GM19025 (cell line): ENCODE measurements around the gene PRC1.
"Not testable (repeated sequence)": the region's sequence is repeated elsewhere in the genome, so short reads cannot be mapped to it uniquely, and the experiment has no call there.

ENCODE experiments used
- ATAC-seq: cut with Tn5 transposase; IDR thresholded peaks from one replicate; pipeline ENCODE4 v1.9.1; 2021; ENCODE audit warnings: mild to moderate bottlenecking, low read depth, moderate library complexity; ENCODE audit not compliant: unreplicated experiment

The PRC1 gene

GRCh38 chr15:90934949-90935751, 59.2 kb downstream of the PRC1 start, which contains the start of gene UNC45A:
UNC45A (plus strand) TSS chr15:90935285; CDS start chr15:90935325, 40 bp downstream.
- peak; percentile 69 for ATAC-seq

- ATAC-seq: peak; percentile 14
These were observed 59.9 kb downstream of the PRC1 start for GRCh38 chr15:90934256-90934948.

GRCh38 chr15:90933301-90933700, 61.0 kb downstream of the PRC1 start:
- ATAC-seq: no peak

DNA sequence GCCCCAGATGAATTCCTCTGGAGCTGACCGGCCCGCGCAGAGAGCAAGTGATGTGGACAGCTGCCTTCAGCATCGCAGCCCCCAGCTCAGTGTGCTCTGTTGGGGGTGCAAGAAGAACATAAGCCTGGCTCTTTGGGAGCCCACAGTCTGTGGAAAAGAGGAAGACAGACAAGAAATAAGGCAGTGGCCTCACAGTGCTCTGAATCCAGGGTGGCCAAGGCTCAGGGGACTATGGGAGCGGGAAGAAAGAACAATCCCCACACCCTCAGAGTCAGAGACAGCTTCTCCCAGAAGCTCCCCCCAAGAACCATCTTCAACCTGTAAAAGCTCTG, 61.7 kb downstream of the PRC1 start:
- no peak for ATAC-seq

GRCh38 chr15:90931828-90932659, 62.3 kb downstream of the PRC1 start, which contains the start of gene HDDC3:
HDDC3 (minus strand) TSS chr15:90932549; CDS start chr15:90932540, 9 bp downstream.
- peak; percentile 38 for ATAC-seq

GRCh38 chr15:90931575-90931827, 62.8 kb downstream of the PRC1 start:
- no peak for ATAC-seq

DNA sequence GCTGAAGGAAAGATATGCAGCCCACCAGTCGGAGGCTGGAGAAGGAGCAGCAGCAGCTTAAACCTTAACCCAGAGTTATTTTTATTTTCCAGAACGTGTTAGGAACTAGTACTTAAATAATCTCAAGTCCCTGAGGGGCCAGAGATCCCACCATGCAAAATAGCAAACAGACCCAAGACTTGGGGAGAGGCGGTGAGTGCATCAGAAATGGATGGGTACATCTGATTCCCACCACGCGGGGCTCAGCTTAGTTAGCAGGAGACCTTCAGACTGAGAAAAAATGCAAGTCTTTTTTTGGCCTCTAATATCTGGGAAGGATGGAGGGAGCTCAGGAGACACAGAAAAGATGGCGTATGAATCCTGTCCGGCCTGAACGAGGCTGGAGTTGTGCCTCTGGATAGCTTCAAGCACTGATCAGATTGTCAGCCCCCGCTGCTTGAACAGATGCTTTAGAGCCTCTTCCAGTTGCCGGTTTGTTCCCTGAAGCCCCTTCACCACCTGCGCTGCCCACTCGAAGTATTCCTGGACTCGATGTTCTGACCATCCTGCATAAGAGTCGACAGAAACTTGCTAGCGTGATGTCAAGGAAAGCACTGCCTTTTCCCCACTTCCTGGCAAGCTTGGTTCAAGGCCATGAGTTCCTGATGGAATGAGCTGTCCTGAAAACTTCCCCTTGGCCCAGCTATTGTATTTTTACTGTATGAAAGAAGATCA, 63.3 kb downstream of the PRC1 start:
- no peak for ATAC-seq

DNA sequence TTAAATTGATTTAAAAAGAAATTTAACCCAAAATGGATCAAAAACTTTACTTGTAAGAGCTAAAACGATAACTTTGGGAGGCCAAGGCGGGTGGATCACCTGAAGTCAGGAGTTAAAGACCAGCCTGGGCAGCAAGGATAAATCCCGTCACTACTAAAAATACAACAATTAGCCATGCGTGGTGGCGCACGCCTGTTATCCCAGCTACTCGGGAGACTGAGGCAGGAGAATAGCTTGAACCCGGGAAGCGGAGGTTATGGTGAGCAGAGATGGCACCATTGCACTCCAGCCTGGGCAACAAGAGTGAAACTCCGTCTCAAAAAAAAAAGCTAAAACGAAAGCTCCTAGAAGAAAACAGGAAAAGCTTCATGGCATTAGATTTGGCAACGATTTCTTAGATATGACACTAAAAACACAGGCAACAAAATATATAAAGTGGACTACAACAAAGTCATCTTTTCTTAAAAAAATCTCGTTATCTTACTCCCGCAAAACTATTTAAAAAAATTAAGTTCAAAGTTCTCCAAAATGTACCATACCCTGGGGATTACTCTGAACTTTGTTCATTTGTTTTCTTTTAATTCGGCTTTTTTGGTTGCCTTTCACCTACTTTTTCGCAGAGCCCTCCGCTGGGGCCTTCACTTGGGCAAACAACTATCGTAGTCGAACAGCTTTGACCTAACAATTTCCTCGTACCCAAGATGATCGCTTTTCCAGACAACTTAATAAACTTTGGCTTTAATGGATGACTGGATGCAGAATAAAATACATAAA, 64.9 kb downstream of the PRC1 start:
- no peak for ATAC-seq

GRCh38 chr15:90928106-90928505, 66.2 kb downstream of the PRC1 start:
- ATAC-seq: not testable (repeated sequence)

DNA sequence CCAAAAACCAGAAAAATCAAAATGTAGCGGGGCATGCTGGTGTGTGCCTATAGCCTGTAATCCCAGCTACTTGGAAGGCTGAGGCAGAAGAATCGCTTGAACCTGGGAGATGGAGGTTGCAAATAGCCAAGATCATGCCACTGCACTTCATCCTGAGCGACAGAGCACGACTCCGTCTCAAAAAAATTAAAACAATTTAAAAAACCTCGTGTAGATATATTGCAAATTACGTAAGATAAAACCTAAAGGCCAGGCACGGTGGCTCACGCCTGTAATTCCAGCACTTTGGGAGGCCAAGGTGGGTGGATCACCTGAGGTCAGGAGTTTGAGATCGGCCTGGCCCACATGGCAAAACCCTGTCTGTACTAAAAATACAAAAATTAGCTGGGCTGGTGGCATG, 67.6 kb downstream of the PRC1 start:
- ATAC-seq: not testable (repeated sequence)

DNA sequence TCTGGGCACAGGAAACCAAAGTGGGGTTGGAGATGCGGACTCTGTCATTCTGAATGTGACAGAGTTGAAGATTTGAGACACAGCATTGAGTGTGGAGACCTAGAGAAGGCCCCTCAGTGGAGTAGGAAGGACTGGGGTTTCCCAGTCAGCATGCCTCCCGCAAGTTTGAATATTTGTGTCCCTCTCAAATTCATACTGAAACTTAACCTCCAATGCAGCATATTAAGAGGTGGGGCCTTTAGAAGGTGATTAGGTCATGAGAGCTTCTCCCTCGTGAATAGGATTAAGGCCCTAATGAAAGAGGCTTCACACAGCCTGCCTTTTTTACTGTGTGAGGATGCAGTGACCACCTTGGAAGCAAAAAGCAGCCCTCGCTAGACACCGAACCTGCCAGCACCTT, 70.0 kb downstream of the PRC1 start:
- ATAC-seq: peak; percentile 77

DNA sequence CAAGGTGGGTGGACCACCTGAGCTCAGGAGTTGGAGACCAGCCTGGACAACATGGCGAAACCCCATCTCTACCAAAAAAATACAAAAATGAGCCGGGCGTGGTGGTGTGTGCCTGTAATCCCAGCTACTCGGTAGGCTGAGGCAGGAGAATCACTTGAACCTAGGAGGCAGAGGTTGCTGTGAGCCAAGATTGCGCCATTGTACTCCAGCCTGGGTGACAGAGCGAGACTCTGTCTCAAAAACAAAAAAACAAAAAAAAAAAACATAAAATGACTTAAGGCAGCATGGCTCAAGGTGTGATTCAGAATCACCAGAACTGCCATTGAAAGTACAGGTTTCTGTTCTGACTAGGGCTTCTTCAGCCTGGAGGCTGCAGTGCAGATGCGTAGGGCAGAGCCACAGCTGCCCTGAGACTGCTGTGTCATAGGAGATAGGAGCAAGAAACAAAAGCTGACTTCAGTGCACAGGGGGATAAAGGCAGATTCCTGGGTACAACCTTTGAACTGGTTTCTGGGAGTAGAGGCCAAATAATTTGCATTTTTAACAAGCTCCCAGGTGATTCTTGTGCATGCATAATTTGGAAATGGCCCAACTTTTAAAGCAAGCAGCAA, 71.5 kb downstream of the PRC1 start:
- peak; percentile 63 for ATAC-seq

DNA sequence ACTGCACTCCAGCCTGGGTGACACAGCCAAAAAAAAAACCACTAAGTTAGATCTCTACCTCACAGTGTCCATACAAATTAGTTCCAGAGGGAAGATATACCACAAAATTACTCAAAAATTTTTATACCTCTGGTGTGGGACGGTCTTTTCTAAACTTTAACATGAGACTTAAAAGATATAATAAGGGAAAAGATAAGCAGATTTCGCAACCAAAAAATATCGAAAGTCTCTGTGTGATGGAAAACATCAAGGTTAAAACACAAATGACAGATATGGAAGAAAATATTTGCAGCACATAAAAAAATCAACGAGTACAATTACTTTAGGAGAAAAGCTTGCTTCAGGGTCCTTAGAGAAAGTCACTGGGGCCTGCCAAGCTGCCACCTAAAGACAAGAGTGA, 72.4 kb downstream of the PRC1 start:
- no peak for ATAC-seq

- no peak for ATAC-seq
These were observed 75.5 kb downstream of the PRC1 start for GRCh38 chr15:90918835-90919234.

GRCh38 chr15:90918034-90918788, 76.1 kb downstream of the PRC1 start:
- ATAC-seq: no peak

DNA sequence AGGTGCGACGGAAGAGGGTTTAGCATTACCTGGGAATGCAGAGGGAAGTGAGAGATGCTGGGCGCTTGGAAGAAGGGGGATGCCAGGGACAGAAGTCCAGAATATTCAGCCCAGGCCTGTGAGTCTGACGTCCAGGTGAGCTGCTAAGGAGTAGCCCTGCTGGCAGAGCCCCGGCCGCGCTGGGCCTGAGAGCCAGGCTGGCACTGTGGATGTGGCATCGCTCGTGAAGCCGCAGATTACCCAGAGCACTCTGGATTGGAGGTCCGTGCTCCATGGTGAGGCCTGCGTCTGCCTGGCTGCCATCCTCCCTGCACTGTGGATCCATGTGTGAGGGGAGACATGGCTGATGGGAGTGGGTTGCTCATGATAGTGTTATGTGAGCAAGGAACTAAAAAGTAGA, 76.8 kb downstream of the PRC1 start:
- ATAC-seq: no peak

DNA sequence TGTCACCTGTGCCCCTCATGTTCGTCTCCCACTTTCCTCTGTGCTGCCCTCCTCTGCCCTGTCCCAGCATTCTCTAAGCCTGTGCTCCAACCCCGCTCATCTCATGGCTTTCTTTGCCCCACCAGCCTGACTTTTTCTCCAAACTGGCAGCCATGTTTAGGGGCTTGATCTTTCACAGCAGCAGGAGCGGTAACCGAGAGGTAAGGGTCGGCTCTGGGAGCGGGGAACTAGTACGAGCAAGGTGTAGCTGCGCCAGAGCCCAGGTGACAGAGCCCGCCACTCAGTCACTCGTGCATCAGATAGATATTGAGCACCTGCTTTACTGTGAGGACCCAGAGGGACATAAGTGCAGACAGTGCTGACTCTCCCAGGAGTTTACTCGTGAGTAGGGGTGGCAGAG, 77.9 kb downstream of the PRC1 start:
- ATAC-seq: no peak
